Skin of body (tissue), 2 donors: Measurements from ENCODE around the gene OSM. TPM values are rescaled to one million over a fixed set of nuclear protein-coding genes. Genes with fewer than 3 reads are reported as not detected.

ENCODE experiments used
- DNase-seq: peaks from one replicate; lab custom pipeline; 2025; lab: John Stamatoyannopoulos, UW
- total RNA-seq: library from RNA; depleted of rRNA; stranded (reverse); fragments of >200 nt; gene quantifications from one replicate; pipeline ENCODE4 v1.2.3, GENCODE V29; 2014

Gene OSM
- total RNA-seq, 1 donor from 2014 or later: 1.3 TPM

DNA sequence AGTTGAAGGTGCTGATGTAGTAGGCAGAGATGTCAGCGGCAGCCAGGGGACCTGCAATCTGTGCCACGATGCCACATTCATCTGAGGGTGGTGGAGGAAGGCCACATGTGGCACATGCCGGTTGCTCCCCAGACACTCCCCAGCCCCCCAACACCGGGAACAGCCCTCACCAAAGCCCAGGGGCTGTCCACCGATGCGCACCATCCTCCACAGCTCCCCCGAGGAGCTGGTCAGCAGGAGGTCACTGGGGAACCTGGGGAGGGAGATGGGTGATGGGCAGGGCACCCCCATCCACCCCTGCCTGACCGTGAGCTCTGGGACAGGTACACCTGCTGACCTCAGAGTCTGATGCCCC lies 19.2 kb upstream of the OSM start:
- no peak for DNase-seq

DNA sequence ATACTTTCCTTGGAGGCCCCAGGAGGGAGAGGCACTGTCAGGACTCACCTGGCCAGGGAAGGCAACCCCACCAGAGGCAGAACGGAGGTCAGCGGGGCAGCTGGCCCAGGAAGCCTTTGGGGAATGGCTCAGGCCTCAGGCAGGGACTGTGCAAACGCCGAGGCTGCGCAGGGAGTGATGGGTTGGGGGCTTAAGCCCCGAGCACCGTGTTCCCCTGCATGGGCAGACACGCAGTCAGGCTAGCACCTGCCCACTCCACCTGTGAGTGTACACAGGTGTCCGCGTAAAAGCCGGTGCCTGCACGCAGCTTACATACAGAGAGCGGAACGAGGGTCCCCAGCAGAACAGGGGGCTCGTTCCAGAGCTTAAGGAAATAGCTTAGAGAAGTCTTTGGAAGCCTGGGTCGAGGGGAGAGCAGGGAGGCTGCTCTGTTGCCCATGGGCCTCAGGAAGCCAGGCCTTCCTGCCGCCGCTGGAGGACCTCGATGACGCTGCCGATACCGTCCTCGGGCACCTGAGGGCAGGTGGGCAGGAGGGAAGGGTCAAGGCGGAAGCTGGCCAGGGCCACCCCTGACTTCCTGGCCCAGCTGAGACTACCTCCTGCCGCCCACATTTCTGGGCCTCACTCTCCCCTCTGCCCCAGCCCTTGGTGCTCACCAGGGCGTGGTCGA lies 18.7 kb upstream of the OSM start:
- no peak for DNase-seq

- DNase-seq: no peak
Measured at GRCh38 chr22:30284666-30285065, 18.0 kb upstream of the OSM start.

DNA sequence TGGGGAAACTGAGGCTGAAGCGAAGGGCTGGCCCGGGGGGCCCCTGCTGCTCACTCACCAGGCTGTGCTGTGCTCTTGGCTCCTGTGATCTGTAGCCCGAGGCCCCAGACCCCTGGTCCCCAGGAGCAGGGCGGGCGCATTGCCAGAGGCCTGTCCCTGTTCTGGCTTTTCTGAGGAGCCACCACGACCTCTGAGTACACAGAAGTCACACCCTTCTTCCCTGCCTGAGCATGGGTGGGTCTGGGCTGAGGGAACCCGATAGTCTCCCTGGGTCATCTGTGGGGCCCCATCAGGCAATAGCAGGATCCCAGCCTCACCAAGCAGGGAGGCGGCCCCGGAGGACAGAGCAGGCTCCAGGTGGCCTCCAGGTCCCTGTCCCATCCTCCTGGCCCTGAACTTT lies 17.5 kb upstream of the OSM start:
- DNase-seq: no peak

DNA sequence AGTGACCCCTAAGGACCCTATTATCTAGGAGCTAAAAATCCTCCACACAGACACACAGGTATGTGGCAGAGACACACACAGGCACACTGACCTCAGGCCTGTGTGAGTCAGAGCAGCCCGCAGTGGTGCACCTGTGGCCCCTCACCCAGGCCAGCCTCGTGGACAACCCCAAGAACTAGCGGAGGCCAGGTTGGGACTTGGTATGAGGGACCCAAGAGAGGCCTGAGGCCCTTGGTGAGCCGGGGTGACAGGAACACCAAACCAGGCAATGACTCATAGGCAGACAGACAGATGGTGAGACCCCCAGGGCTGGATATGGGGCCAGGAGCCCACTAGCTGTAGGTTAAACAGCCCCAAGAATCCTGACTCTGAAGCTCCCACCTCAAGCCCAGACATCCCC lies 16.7 kb upstream of the OSM start:
- DNase-seq: no peak

DNA sequence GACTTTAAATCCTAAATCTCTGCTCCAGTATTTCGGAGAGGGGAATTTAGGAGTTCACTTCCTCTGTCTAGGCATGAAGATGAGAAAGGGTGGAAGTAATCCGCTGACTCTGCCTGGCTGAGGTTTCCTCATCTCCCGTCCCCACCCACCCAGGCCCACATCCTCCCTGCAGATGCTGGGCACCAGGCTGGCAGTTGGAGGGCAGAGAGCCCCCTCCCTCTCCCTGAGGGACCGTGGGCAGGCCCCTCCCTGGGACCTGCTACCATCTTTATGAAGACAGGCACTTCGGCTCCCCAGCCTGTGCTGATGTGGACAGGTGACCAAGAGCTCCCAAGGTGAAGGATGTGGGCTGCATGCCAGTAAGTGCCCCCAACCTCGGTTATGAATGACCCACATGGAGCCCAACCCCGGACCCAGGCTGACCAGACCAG lies 16.0 kb upstream of the OSM start:
- no peak for DNase-seq

DNA sequence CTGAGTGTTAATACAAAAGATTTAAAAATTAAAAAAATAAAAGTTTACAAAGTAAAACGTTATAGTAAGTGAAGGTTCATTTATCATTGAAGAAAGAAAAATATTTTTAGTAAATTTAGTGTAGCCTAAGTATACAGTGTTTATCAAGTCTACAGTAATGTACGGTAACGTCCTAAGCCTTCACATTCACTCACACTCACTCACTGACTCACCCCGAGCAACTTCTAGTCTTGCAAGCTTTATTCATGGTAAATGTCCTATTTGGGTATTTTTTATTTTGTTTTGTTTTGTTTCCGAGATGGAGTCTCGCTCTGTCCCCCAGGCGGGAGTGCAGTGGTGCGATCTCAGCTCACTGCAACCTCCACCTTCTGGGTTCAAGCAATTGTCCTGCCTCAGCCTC lies 13.9 kb upstream of the OSM start:
- no peak for DNase-seq

GRCh38 chr22:30279932-30280331 lies 13.3 kb upstream of the OSM start:
- DNase-seq: no peak

GRCh38 chr22:30279046-30279788 lies 12.6 kb upstream of the OSM start:
- DNase-seq: no peak

DNA sequence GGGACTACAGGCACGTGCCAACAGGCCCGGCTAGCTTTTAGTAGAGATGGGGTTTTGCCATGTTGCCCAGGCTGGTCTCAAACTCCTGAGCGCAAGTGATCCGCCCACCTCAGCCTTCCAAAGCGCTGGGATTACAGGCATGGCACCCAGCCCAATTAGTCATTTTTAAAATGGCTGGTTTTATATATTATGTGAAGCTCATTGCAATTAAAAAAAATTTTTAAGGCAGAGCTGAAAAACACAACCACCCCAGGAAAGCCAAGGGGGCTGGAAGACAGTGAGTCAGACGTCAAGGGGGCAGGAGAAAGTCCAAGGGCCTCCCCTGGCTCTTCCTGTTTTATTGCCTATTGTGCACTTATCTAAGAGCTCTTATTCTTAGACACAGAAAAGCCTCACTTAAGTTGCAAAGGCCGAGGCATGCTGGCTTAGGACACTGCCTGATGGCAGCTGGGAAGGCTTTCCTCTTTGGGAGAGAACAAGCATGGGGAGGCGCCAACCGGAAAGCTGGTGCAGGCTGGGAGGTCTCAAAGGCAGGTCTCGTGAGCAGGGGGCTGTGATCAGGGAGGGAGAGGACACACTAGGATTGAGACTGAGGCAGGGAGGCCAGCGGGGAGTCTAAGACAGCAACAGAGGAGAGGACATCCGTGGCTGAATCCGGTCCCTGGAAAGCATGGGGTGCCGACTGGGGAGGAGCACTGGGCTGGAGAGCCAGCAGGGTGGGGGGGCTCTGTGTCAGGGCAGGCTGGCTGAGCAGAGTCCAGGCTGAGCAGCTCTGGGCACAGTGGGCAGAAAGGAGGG lies 11.1 kb upstream of the OSM start:
- peak; percentile 51 for DNase-seq

DNA sequence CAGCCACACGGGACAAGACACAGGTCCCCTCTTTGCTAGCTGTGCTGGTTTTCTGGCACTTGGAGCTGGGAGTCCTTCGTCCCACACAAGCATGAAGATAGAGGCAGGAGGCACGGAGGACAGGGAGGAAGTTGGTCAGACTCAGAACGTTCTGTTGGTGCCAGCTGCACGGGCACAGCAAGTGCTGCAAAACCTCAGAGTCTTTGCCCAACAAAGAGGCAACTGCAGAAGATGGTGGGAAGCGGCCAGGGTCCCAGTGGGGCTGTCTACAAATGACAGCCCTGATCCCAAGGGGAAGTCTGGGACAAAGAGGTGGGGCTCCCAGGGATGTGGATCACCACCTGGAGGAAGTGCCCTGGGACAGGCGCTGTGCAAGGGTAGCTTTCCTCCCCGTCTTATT lies 9.4 kb upstream of the OSM start:
- no peak for DNase-seq

- DNase-seq: no peak
Measured at GRCh38 chr22:30275625-30276024, 9.0 kb upstream of the OSM start.

DNA sequence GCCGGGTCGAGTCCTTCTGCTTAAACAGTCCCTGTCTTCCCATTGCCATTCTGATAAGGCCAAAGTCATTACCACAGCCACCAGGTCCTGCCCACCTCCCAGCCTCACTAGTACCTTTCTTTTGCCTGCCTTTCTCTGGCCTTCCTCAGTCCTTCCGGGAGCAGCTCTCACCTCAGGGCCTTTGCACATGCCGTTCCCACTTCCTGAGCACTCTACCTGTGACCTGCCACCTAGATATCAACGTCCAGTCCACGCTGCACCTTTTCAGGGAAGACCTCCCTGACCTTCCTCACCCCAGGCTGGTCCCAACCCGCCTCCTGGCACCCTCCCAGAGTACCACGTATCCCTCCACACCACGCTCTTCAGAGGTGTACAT lies 7.8 kb upstream of the OSM start:
- DNase-seq: no peak

DNA sequence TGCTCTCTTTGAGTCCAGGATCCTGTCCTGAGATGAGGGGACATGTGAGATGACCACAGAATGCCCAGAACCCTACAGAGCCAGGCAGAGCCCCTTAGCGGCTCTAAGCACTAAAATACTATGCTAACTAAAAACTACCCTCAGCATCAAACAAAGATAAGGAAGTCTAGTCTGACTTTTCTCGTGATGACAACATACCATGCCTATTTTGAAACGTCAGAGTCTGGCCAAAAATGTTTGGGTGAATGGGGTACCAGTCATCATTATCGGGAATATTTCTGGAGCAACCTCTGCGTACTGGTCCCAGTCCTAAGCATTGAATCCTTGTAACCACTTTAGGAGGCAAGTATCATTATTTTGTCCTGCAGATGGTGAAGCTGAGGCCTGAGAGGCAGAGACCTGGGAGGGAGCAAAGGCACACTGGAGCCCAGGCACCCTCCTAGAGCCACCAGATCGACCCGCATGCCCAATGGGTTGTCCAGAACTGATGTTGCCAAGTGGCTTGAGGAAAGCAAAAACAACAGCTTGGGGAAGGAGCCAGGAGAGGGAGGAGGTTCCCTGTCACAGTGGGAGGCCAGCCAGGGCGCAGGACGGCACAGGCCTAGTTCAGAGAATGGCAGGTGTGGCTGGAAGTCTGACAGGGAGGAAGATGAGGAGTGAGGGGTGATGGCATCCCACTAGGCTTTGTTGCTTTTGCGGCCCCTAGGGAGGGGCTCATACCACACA lies 7.2 kb upstream of the OSM start:
- DNase-seq: no peak

- DNase-seq: no peak
Measured at GRCh38 chr22:30272781-30273601, 6.3 kb upstream of the OSM start.

DNA sequence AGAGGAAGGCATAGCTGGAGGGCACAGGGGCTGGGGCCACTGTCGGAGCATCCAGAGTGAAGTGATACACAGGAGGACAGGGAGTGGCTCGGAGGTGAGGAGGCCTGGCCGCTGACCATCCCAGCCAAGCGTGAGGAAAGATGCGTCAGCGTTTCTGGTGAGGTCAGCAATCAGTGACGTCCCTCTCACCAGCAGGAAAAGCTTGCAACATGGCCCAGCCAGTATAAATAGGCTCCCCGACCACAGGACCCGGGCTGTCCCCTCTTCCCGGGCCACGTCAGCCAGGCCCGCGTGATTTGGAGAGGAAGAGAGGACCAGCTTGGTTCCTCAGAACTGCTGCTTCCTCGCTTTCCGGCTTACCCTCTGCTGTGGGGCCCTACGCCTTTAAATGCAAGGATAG lies 4.2 kb upstream of the OSM start:
- no peak for DNase-seq

DNA sequence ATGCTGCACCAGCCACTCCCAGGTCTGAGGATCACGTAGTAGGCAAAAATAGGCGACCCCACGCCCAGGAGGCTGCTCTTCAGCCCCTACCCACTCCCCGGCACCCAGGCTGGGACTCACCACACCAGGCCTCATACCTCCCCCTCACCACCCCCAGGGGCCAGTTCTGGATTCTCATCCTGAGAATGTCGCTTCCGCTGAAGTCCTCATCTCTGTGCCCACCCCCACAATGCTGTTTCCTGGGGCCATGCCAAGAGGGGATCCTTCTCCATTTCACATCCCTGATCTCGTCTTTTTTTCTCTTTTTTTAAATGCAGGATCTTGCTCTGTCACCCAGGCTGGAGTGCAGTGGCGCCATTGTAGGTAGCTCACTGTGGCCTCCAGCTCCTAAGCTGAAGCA lies 1.7 kb upstream of the OSM start:
- no peak for DNase-seq

- no peak for DNase-seq
Measured at GRCh38 chr22:30267382-30268302, 991 bp upstream of the OSM start.

- no peak for DNase-seq
Measured at GRCh38 chr22:30265823-30266444, 717 bp downstream of the OSM start.
